ENCODE measurements around the gene ADGRG2. TPM values are rescaled to one million over a fixed set of nuclear protein-coding genes. Genes with fewer than 3 reads are reported as not detected.

Gene ADGRG2
- total RNA-seq, 1 experiment from 2014 or later = not detected

DNA sequence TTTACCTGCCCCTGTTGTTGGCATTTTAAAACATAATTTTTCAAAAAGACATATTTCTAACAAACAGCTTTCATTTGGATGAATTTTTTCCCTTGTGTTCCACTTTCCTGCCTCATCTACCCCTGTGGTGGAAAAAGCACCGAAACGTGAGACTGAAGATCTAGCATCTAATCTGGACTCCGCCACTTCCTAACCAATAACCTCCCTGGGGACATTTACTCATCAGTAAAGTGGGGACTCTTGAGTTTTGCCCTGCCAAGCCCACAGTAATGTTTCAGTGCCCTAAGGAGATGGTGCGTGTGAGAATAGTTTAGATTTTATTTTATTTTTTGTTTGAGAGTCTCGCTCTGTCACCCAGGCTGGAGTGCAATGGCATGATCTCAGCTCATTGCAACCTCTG is 56.7 kb downstream of the ADGRG2 start:
- no TSS peak for BruUV-seq (replicated peaks)
- no peak for DNase-seq
- no peaks in the 10 kb centered on the region for H3K36me3 Mint-ChIP-seq (ENCODE audit: insufficient read depth, unreplicated experiment)
- POLR2A ChIA-PET = no interaction called here
- Histone ChIP-seq H3K4me1 (no peaks in the 10 kb centered on the region), H3K36me3 (ENCODE audit: control insufficient read depth, insufficient read depth, low read length) (no peaks in the 10 kb centered on the region), H3K4me3 (ENCODE audit: low read depth, low read length) (no peak overlapping the region), H3K27me3 (replicated peaks; ENCODE audit: control insufficient read depth, insufficient read depth, low read length) (no peaks in the 10 kb centered on the region), H3K9me3 (no peaks in the 10 kb centered on the region)
- H3K4me3 Mint-ChIP-seq (ENCODE audit: unreplicated experiment) = no peak overlapping the region
- TF ChIP-seq, protein P1, sequence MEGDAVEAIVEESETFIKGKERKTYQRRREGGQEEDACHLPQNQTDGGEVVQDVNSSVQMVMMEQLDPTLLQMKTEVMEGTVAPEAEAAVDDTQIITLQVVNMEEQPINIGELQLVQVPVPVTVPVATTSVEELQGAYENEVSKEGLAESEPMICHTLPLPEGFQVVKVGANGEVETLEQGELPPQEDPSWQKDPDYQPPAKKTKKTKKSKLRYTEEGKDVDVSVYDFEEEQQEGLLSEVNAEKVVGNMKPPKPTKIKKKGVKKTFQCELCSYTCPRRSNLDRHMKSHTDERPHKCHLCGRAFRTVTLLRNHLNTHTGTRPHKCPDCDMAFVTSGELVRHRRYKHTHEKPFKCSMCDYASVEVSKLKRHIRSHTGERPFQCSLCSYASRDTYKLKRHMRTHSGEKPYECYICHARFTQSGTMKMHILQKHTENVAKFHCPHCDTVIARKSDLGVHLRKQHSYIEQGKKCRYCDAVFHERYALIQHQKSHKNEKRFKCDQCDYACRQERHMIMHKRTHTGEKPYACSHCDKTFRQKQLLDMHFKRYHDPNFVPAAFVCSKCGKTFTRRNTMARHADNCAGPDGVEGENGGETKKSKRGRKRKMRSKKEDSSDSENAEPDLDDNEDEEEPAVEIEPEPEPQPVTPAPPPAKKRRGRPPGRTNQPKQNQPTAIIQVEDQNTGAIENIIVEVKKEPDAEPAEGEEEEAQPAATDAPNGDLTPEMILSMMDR (IDR thresholded peaks at IDR 0.05; ENCODE audit: insufficient read depth in 1 of 2, low read depth in 1 of 2, low read length in 1 of 2, severe bottlenecking in 1 of 2, unreplicated experiment in 1 of 2) = no peak
- no peaks in the 10 kb centered on the region for H3K9me3 Mint-ChIP-seq (ENCODE audit: unreplicated experiment)
- CTCF ChIA-PET = no interaction called here
- intact Hi-C loops (cut with micrococcal nuclease; ENCODE audit: unreplicated experiment) = no loop called here
- H3K27me3 Mint-ChIP-seq (ENCODE audit: insufficient read depth, unreplicated experiment) = no peaks in the 10 kb centered on the region
- no peaks in the 10 kb centered on the region for H3K4me1 Mint-ChIP-seq (ENCODE audit: low read depth, unreplicated experiment)
- H3K27ac Mint-ChIP-seq (ENCODE audit: unreplicated experiment) = no peak overlapping the region

DNA sequence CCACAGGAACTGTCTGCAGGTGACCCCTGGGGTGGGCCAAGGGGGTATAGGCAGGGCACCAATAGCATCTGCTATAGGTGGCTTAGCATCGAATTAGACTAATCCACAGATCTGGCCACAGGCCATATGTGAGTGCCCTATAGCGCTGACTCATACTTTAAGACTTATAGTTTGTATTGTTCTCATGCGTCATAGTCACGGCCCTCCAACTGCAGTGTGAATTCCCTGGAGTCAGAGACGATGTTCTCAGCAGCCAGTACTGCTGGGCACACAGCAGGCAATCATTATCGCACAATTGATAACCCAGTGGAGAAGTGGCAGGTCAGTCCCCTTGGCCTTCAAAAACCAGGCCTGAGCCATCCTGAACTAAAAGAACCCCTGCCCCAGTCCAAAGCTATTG is 58.1 kb downstream of the ADGRG2 start:
- DNase-seq = no peak
- Histone ChIP-seq H3K36me3 (ENCODE audit: control insufficient read depth, insufficient read depth, low read length) (no peaks in the 10 kb centered on the region), H3K4me3 (ENCODE audit: low read depth, low read length) (no peak overlapping the region), H3K27me3 (replicated peaks; ENCODE audit: control insufficient read depth, insufficient read depth, low read length) (no peaks in the 10 kb centered on the region), H3K9me3 (no peaks in the 10 kb centered on the region), H3K4me1 (no peaks in the 10 kb centered on the region)
- Mint-ChIP-seq H3K27ac (ENCODE audit: unreplicated experiment) (no peak overlapping the region), H3K27me3 (ENCODE audit: insufficient read depth, unreplicated experiment) (no peaks in the 10 kb centered on the region), H3K4me1 (ENCODE audit: low read depth, unreplicated experiment) (no peaks in the 10 kb centered on the region), H3K9me3 (ENCODE audit: unreplicated experiment) (no peaks in the 10 kb centered on the region), H3K36me3 (ENCODE audit: insufficient read depth, unreplicated experiment) (no peaks in the 10 kb centered on the region), H3K4me3 (ENCODE audit: unreplicated experiment) (no peak overlapping the region)
- TF ChIP-seq, protein P1 (IDR thresholded peaks at IDR 0.05; ENCODE audit: insufficient read depth in 1 of 2, low read depth in 1 of 2, low read length in 1 of 2, severe bottlenecking in 1 of 2, unreplicated experiment in 1 of 2) = no peak
- no TSS peak for BruUV-seq (replicated peaks)
- ChIA-PET POLR2A (no interaction called here), CTCF (no interaction called here)
- intact Hi-C loops (cut with micrococcal nuclease; ENCODE audit: unreplicated experiment) = no loop called here

DNA sequence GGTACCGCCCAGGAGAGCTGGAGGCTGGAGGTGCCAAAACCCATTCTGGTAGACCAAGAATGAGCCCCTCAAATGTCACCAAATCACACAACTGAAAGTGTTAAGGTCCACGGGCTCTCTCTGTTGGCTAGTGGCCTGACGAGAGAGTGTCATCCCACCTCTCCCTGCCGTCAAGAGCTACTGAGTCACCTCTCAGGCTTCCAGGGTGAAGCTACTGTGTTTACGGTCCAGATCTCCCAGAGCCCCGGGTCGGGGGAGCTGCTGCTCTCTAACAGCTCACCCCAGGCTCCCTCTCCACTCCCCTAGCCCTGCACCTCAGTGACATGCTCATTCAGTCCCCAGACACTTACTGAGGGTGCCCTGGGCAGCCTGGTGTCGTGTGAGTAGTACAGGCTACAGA is 59.2 kb downstream of the ADGRG2 start:
- no peak overlapping the region for H3K27ac Mint-ChIP-seq (ENCODE audit: unreplicated experiment)
- CTCF ChIA-PET = interaction anchor here (0.5 kb wide), 1 partner anchor 467 kb away, joined by 5 read pairs; no protein-coding TSS in a partner anchor
- H3K27me3 Mint-ChIP-seq (ENCODE audit: insufficient read depth, unreplicated experiment) = no peaks in the 10 kb centered on the region
- intact Hi-C loops (cut with micrococcal nuclease; ENCODE audit: unreplicated experiment) = no loop called here
- no peak overlapping the region for H3K4me3 ChIP-seq (ENCODE audit: low read depth, low read length)
- no TSS peak for BruUV-seq (replicated peaks)
- no peaks in the 10 kb centered on the region for H3K4me1 ChIP-seq
- H3K4me1 Mint-ChIP-seq (ENCODE audit: low read depth, unreplicated experiment) = no peaks in the 10 kb centered on the region
- no peaks in the 10 kb centered on the region for H3K36me3 ChIP-seq (ENCODE audit: control insufficient read depth, insufficient read depth, low read length)
- POLR2A ChIA-PET = no interaction called here
- no peak for DNase-seq
- TF ChIP-seq, protein P1 (IDR thresholded peaks at IDR 0.05; ENCODE audit: insufficient read depth in 1 of 2, low read depth in 1 of 2, low read length in 1 of 2, severe bottlenecking in 1 of 2, unreplicated experiment in 1 of 2) = no peak
- no peaks in the 10 kb centered on the region for H3K27me3 ChIP-seq (replicated peaks; ENCODE audit: control insufficient read depth, insufficient read depth, low read length)
- H3K9me3 Mint-ChIP-seq (ENCODE audit: unreplicated experiment) = no peaks in the 10 kb centered on the region
- H3K9me3 ChIP-seq = no peaks in the 10 kb centered on the region
- H3K4me3 Mint-ChIP-seq (ENCODE audit: unreplicated experiment) = no peak overlapping the region
- H3K36me3 Mint-ChIP-seq (ENCODE audit: insufficient read depth, unreplicated experiment) = no peaks in the 10 kb centered on the region
